HG02870 (cell line): Measurements from ENCODE around the gene SEMA5A.
A peak's percentile ranks its signal among the peaks of the same experiment; 100 is the strongest.

Experiments used
- ATAC-seq: cut with Tn5 transposase; IDR thresholded peaks from one replicate; pipeline ENCODE4 v1.9.1; 2021; ENCODE audit warnings: mild to moderate bottlenecking, moderate library complexity; ENCODE audit not compliant: unreplicated experiment

SEMA5A gene

GRCh38 chr5:9240431-9240830 lies 305.4 kb downstream of the SEMA5A start:
- ATAC-seq = no peak

GRCh38 chr5:9239626-9240025 lies 306.2 kb downstream of the SEMA5A start:
- ATAC-seq = no peak

- ATAC-seq = no peak
Measured at GRCh38 chr5:9239071-9239470, 306.8 kb downstream of the SEMA5A start.

GRCh38 chr5:9233712-9234111 lies 312.2 kb downstream of the SEMA5A start:
- no peak for ATAC-seq

- no peak for ATAC-seq
Measured at GRCh38 chr5:9233035-9233434, 312.8 kb downstream of the SEMA5A start.

GRCh38 chr5:9231842-9232241 lies 314.0 kb downstream of the SEMA5A start:
- ATAC-seq = no peak

- no peak for ATAC-seq
Measured at GRCh38 chr5:9230355-9230754, 315.5 kb downstream of the SEMA5A start.

- ATAC-seq = no peak
Measured at GRCh38 chr5:9226016-9226536, 319.8 kb downstream of the SEMA5A start.

- ATAC-seq = no peak
Measured at GRCh38 chr5:9222054-9222976, 323.6 kb downstream of the SEMA5A start.

- no peak for ATAC-seq
Measured at GRCh38 chr5:9218358-9218757, 327.5 kb downstream of the SEMA5A start.

GRCh38 chr5:9212605-9213004 lies 333.3 kb downstream of the SEMA5A start:
- no peak for ATAC-seq

GRCh38 chr5:9209846-9210492 lies 335.9 kb downstream of the SEMA5A start:
- no peak for ATAC-seq

GRCh38 chr5:9207817-9208418 lies 338.0 kb downstream of the SEMA5A start:
- ATAC-seq = peak; percentile 76

GRCh38 chr5:9202636-9203035 lies 343.2 kb downstream of the SEMA5A start:
- no peak for ATAC-seq

- ATAC-seq = no peak
Measured at GRCh38 chr5:9201761-9202160, 344.1 kb downstream of the SEMA5A start.

- no peak for ATAC-seq
Measured at GRCh38 chr5:9201011-9201410, 344.9 kb downstream of the SEMA5A start.

GRCh38 chr5:9198394-9198793 lies 347.5 kb downstream of the SEMA5A start:
- ATAC-seq = no peak

GRCh38 chr5:9197881-9198260 lies 348.0 kb downstream of the SEMA5A start:
- ATAC-seq = peak; percentile 98

GRCh38 chr5:9196403-9197227 lies 349.3 kb downstream of the SEMA5A start:
- ATAC-seq = no peak

GRCh38 chr5:9194509-9194908 lies 351.4 kb downstream of the SEMA5A start:
- ATAC-seq = no peak

GRCh38 chr5:9192266-9192665 lies 353.6 kb downstream of the SEMA5A start:
- ATAC-seq = no peak
